ENCODE measurements around the gene ZNF212. TPM values are rescaled to one million over a fixed set of nuclear protein-coding genes. Genes with fewer than 3 reads are reported as not detected.

The ZNF212 gene
- total and polyA plus RNA-seq, 9 of the 15 experiments (the other 6 are each of a cell fraction or from before 2014, with no cell fraction given), result 1.8 to 21.4 (median 7.2) TPM

GRCh38 chr7:149300620-149301285 is 61.3 kb downstream of the ZNF212 start (continued):
- TF ChIP-seq MAZ (CRISPR knock-in tag; conservative IDR thresholded peaks at IDR 0.05 in 1 of 2, IDR thresholded peaks at IDR 0.05 in 1 of 2), result no peak
- TF ChIP-seq ZNF384 (IDR thresholded peaks at IDR 0.05; ENCODE audit: low read depth, low read length), result no peak
- no peak for TF ChIP-seq FOXA3 (CRISPR knock-in tag; conservative IDR thresholded peaks at IDR 0.05 in 1 of 2, IDR thresholded peaks at IDR 0.05 in 1 of 2)
- no peak for TF ChIP-seq ZBTB26 (CRISPR knock-in tag; IDR thresholded peaks at IDR 0.05)
- TF ChIP-seq SFPQ (IDR thresholded peaks at IDR 0.05; ENCODE audit: low read depth, low read length), result no peak

- ChIA-PET CTCF (ENCODE audit: low intra/inter-chr PET ratio) (no interaction called here), POLR2A (interaction anchor here (0.9 kb wide), 1 partner anchor 9 kb away, joined by 3 read pairs; no protein-coding TSS in a partner anchor)
- 12% methylated on average over 12 of the region's 12 CpGs for WGBS (ENCODE audit: insufficient coverage, low coverage, missing lambda C conversion rate)
- Histone ChIP-seq H3K27ac (ENCODE audit: extremely low read depth, low read depth, low read length) (no peak overlapping the region), H3K9ac (ENCODE audit: insufficient read depth in 1 of 2, low read depth in 2 of 2, low read length in 2 of 2) (peak overlapping the region in 1 of 2 experiments; percentile 60; a peak in 2 of 4 replicates), H3K9me3 (replicated peaks; ENCODE audit: control insufficient read depth, insufficient read depth, low read depth, low read length) (no peaks in the 10 kb centered on the region), H4K20me1 (replicated peaks; ENCODE audit: control insufficient read depth, insufficient read depth, low read length) (no peaks in the 10 kb centered on the region), H3K79me2 (ENCODE audit: control insufficient read depth, insufficient read depth, low read length) (no peaks in the 10 kb centered on the region), H3K9me1 (ENCODE audit: control insufficient read depth, insufficient read depth, low read length) (no peaks in the 10 kb centered on the region), H3K4me1 (replicated peaks in 1 of 2; ENCODE audit: control insufficient read depth in 2 of 2, insufficient read depth in 2 of 2, low read length in 2 of 2) (0 out of 5 replicates have a peak, but pooled peaks cover 0 to 3% of the 10 kb centered on the region in 2 experiments), H3K27me3 (ENCODE audit: control insufficient read depth in 2 of 2, insufficient read depth in 2 of 2, low read length in 2 of 2) (peaks cover 6 to 24% of the 10 kb centered on the region in 2 experiments; a peak in 3 of 5 replicates), H2AFZ (ENCODE audit: low read depth, low read length) (no peak overlapping the region), H3K4me3 (no peak overlapping the region), H3K4me2 (ENCODE audit: insufficient read depth, low read length) (no peak overlapping the region), H3K36me3 (ENCODE audit: control insufficient read depth, insufficient read depth, low read length) (no peaks in the 10 kb centered on the region)
- in situ Hi-C loops (cut with MboI), result no loop called here
- ATAC-seq (no peak), FAIRE-seq (no peak), DNase-seq (ENCODE audit: extremely low read depth in 1 of 4, low spot score in 3 of 4) (no peak)
- no TSS peak for BruUV-seq (replicated peaks)
- intact Hi-C loops (cut with micrococcal nuclease), result no loop called here
- no peak for TF ChIP-seq ZNF3 (CRISPR knock-in tag; IDR thresholded peaks at IDR 0.05)
- TF ChIP-seq ZNF133 (CRISPR knock-in tag; IDR thresholded peaks at IDR 0.05), result no peak
- TF ChIP-seq E2F5 (CRISPR knock-in tag; IDR thresholded peaks at IDR 0.05), result no peak
- TF ChIP-seq SAFB2 (IDR thresholded peaks at IDR 0.05; ENCODE audit: borderline replicate concordance, low read depth, low read length, severe bottlenecking), result no peak
- no peak for TF ChIP-seq ZNF740 (CRISPR knock-in tag; IDR thresholded peaks at IDR 0.05)
- no peak for TF ChIP-seq ZNF740 (tag; IDR thresholded peaks at IDR 0.05)
- TF ChIP-seq NKRF (IDR thresholded peaks at IDR 0.05; ENCODE audit: borderline replicate concordance), result no peak
Observed at GRCh38 chr7:149302222-149302621, 62.8 kb downstream of the ZNF212 start.

All from K562 (cell line).